IMR-90 (cell line): ENCODE results near the gene SEC16A. TPM values are rescaled to one million over a fixed set of nuclear protein-coding genes. Genes with fewer than 3 reads are reported as not detected.

ENCODE experiments used
- ATAC-seq: fragments of 200-7000 bp; cut with Tn5 transposase; 2 replicates; pipeline ENCODE4 v1.9.1; 2020; ENCODE audit warnings: low read depth, mild to moderate bottlenecking, moderate library complexity
- BruUV-seq: library from RNA; stranded (reverse); fragments of 400-500 nt; replicated peaks from 2 replicates; lab custom pipeline; 2021; lab: Mats Ljungman, UMichigan
- CTCF ChIA-PET: fragments of 300-600 bp; formaldehyde crosslinking; extraction: SDS; loops from one replicate; lab custom pipeline; 2021; ENCODE audit warnings: antibody characterized with exemption; lab: Yijun Ruan, JAX
- POLR2A ChIA-PET: fragments of 300-600 bp; sonication (Branson Sonifier 250); formaldehyde crosslinking; loops from one replicate; lab custom pipeline; 2022; ENCODE audit warnings: antibody characterized with exemption; ENCODE audit not compliant: unreplicated experiment; lab: Charles Lee
- DNase-seq: peaks from one replicate; pipeline ENCODE4 v3.0.0; 2013
- H2AFZ ChIP-seq: replicated peaks from 2 replicates; pipeline ENCODE3; 2013; ENCODE audit warnings: low read length, mild to moderate bottlenecking; ENCODE audit not compliant: poor library complexity
- H2AK5ac ChIP-seq: 2 replicates; pipeline ENCODE4 v1.6.1; 2013; ENCODE audit warnings: low read depth, low read length, inconsistent platforms
- H2AK9ac ChIP-seq: replicated peaks from 2 replicates; pipeline ENCODE3; 2013; ENCODE audit warnings: mild to moderate bottlenecking, low read depth, low read length, moderate library complexity; ENCODE audit not compliant: poor library complexity
- H2BK120ac ChIP-seq: 2 replicates; pipeline ENCODE4 v1.6.1; 2013; ENCODE audit warnings: low read depth, low read length, inconsistent platforms
- H2BK15ac ChIP-seq: 3 replicates; pipeline ENCODE4 v1.6.1; 2013; ENCODE audit warnings: low read depth, low read length, inconsistent platforms
- H2BK20ac ChIP-seq: 2 replicates; pipeline ENCODE4 v1.6.1; 2013; ENCODE audit warnings: low read depth, mild to moderate bottlenecking, inconsistent platforms, low read length, moderate library complexity
- H2BK5ac ChIP-seq: 2 replicates; pipeline ENCODE4 v1.6.1; 2013; ENCODE audit warnings: mild to moderate bottlenecking, low read depth, low read length, inconsistent platforms; ENCODE audit not compliant: poor library complexity, severe bottlenecking
- H3K14ac ChIP-seq: replicated peaks from 2 replicates; pipeline ENCODE4 v1.6.1; 2013; ENCODE audit warnings: low read depth, low read length, inconsistent platforms
- H3K18ac ChIP-seq: 2 replicates; pipeline ENCODE4 v1.6.1; 2013; ENCODE audit warnings: low read depth, low read length, control low read depth
- H3K23ac ChIP-seq: 2 replicates; pipeline ENCODE4 v1.6.1; 2013; ENCODE audit warnings: low read depth, low read length, inconsistent platforms
- H3K27ac ChIP-seq: 2 replicates; pipeline ENCODE4 v1.5.1; 2013; ENCODE audit warnings: mild to moderate bottlenecking, control low read depth, low read length; ENCODE audit not compliant: insufficient read depth
- H3K27me3 ChIP-seq: 2 replicates; pipeline ENCODE4 v1.6.1; 2013; ENCODE audit warnings: low read length; ENCODE audit not compliant: control insufficient read depth, insufficient read depth
- H3K36me3 ChIP-seq: 2 replicates; pipeline ENCODE4 v1.6.1; 2013; ENCODE audit warnings: low read length, mixed read lengths; ENCODE audit not compliant: control insufficient read depth, insufficient read depth
- H3K4ac ChIP-seq: 2 replicates; pipeline ENCODE4 v1.6.1; 2013; ENCODE audit warnings: low read depth, low read length, inconsistent platforms
- H3K4me1 ChIP-seq: 2 replicates; pipeline ENCODE4 v1.6.1; 2013; ENCODE audit warnings: low read length, mixed read lengths; ENCODE audit not compliant: control insufficient read depth, insufficient read depth
- H3K4me2 ChIP-seq: 2 replicates; pipeline ENCODE4 v1.6.1; 2013; ENCODE audit warnings: low read depth, mild to moderate bottlenecking, control low read depth, low read length, moderate library complexity
- H3K4me3 ChIP-seq: 2 replicates; pipeline ENCODE4 v1.5.1; 2013; ENCODE audit warnings: low read depth, mild to moderate bottlenecking, control low read depth, low read length, moderate library complexity; ENCODE audit not compliant: insufficient read depth
- H3K56ac ChIP-seq: 2 replicates; pipeline ENCODE4 v1.6.1; 2013; ENCODE audit warnings: low read length, inconsistent platforms; ENCODE audit not compliant: insufficient read depth; ENCODE audit errors: extremely low read depth
- H3K79me1 ChIP-seq, 2 experiments: 2 replicates each; pipeline ENCODE4 v1.6.1; 2013; ENCODE audit warnings: low read length in 2 of 2, inconsistent platforms in 1 of 2, low read depth in 1 of 2
- H3K9ac ChIP-seq: 2 replicates; pipeline ENCODE4 v1.6.1; 2013; ENCODE audit warnings: low read depth, low read length, control low read depth
- H3K9me1 ChIP-seq: 2 replicates; pipeline ENCODE4 v1.6.1; 2013; ENCODE audit warnings: low read length, inconsistent platforms; ENCODE audit not compliant: insufficient read depth
- H3K9me3 ChIP-seq: 2 replicates; pipeline ENCODE4 v1.6.1; 2013; ENCODE audit warnings: low read length; ENCODE audit not compliant: control insufficient read depth, insufficient read depth
- H4K20me1 ChIP-seq: 2 replicates; pipeline ENCODE4 v1.6.1; 2013; ENCODE audit warnings: low read length, inconsistent platforms; ENCODE audit not compliant: insufficient read depth
- H4K5ac ChIP-seq: 2 replicates; pipeline ENCODE4 v1.6.1; 2013; ENCODE audit warnings: mild to moderate bottlenecking, low read depth, low read length, control low read depth
- H4K8ac ChIP-seq, 2 experiments: 2 replicates each; pipeline ENCODE4 v1.6.1; 2013; ENCODE audit warnings: low read depth in 2 of 2, low read length in 2 of 2, control low read depth in 1 of 2, inconsistent platforms in 1 of 2
- H4K91ac ChIP-seq: 2 replicates; pipeline ENCODE4 v1.6.1; 2013; ENCODE audit warnings: low read depth, low read length, inconsistent platforms; ENCODE audit not compliant: insufficient read depth
- CEBPB ChIP-seq: IDR thresholded peaks from 2 replicates; pipeline ENCODE4 v1.6.1; 2012; ENCODE audit warnings: low read depth, low read length, improper control_type of control experiment
- NFE2L2 ChIP-seq: fragments of 150-350 bp; IDR thresholded peaks from 2 replicates; pipeline ENCODE4 v1.6.1; 2016; ENCODE audit warnings: low read depth, mild to moderate bottlenecking, low read length
- WGBS, 2 experiments: methylation state at CpG; one replicate each; pipeline versions ENCODE4 v1.1.5 to v1.1.7; 2013; ENCODE audit warnings: missing lambda C conversion rate in 2 of 2; ENCODE audit not compliant: insufficient read length in 1 of 2; ENCODE audit errors: extremely low coverage in 2 of 2; 5-methylcytosine and 5-hydroxymethylcytosine counted together
- dilution Hi-C: fragments of 300-500 bp; cut with HindIII; formaldehyde crosslinking; loops from one replicate; pipeline ENCODE4 v1.14.3; 2018; ENCODE audit warnings: low sequenced_read_pairs; ENCODE audit not compliant: unreplicated experiment
- in situ Hi-C: fragments of 300-500 bp; cut with MboI; formaldehyde crosslinking; loops from 3 replicates; pipeline ENCODE4 v1.14.3; 2019; ENCODE audit warnings: low sequenced_read_pairs, inconsistent platforms, mixed read lengths
- intact Hi-C: fragments of 100-400 bp; cut with micrococcal nuclease; formaldehyde crosslinking; loops from 2 replicates; pipeline ENCODE4 v1.10.0; 2022
- polyA plus RNA-seq, 3 experiments: library from polyadenylated mRNA; depleted of rRNA; stranded (reverse); fragments of >200 nt; gene quantifications; 2 replicates each; pipeline ENCODE4 v1.2.3, GENCODE V29; 2012; ENCODE audit warnings: low replicate concordance in 1 of 3
- total RNA-seq: library from RNA; depleted of rRNA; stranded (reverse); fragments of >200 nt; gene quantifications from 2 replicates; pipeline ENCODE4 v1.2.3, GENCODE V29; 2012

The SEC16A gene
- total and polyA plus RNA-seq, 2 of the 4 experiments (the other 2 are of a cell fraction), result 12.2 to 48.1 TPM

- ATAC-seq, result no peak; the same call in 1 of the 2 replicates
These were observed 10.9 kb downstream of the SEC16A start for GRCh38 chr9:136471802-136472487.

More at GRCh38 chr9:136471802-136472487, 10.9 kb downstream of the SEC16A start:
- H2BK15ac ChIP-seq, result no peak overlapping the region
- H4K8ac ChIP-seq, result no peak overlapping the region
- intact Hi-C loops, result no loop called here
- no peak for DNase-seq
- H3K18ac ChIP-seq, result no peak overlapping the region
- no peak overlapping the region for H2BK5ac ChIP-seq
- no peaks in the 10 kb centered on the region for H3K9me1 ChIP-seq
- no peak overlapping the region for H4K5ac ChIP-seq
- in situ Hi-C loops, result no loop called here
- H3K56ac ChIP-seq, result no peak overlapping the region
- H3K14ac ChIP-seq, result no peak overlapping the region
- H3K79me1 ChIP-seq, result peaks cover 34 to 86% of the 10 kb centered on the region in 2 experiments
- H3K4me1 ChIP-seq, result no peaks in the 10 kb centered on the region
- no peak overlapping the region for H3K4me3 ChIP-seq
- H3K9ac ChIP-seq, result no peak overlapping the region
- no peak overlapping the region for H3K4ac ChIP-seq
- no peak overlapping the region for H2BK20ac ChIP-seq
- BruUV-seq, result no TSS peak
- CTCF ChIA-PET, result interaction anchor here (0.5 kb wide), 1 partner anchor 10 kb away, joined by 4 read pairs; no protein-coding TSS in a partner anchor
- no peak for TF ChIP-seq CEBPB
- no peak for TF ChIP-seq NFE2L2
- no peaks in the 10 kb centered on the region for H3K9me3 ChIP-seq
- no peak overlapping the region for H2BK120ac ChIP-seq
- POLR2A ChIA-PET, result no interaction called here
- no peak overlapping the region for H2AK9ac ChIP-seq
- H2AFZ ChIP-seq, result no peak overlapping the region
- no peaks in the 10 kb centered on the region for H3K27me3 ChIP-seq
- H4K20me1 ChIP-seq, result peaks cover 90% of the 10 kb centered on the region
- H4K91ac ChIP-seq, result no peak overlapping the region
- no peak overlapping the region for H3K23ac ChIP-seq
- H3K4me2 ChIP-seq, result no peak overlapping the region
- peaks cover 91% of the 10 kb centered on the region for H3K36me3 ChIP-seq
- no peak overlapping the region for H3K27ac ChIP-seq
- no peak overlapping the region for H2AK5ac ChIP-seq
- WGBS, 2 experiments, result 95% methylated on average over 11 of the region's 19 CpGs; no CpG with 5 or more reads in 1 of the 2 experiments
- dilution Hi-C loops, result no loop called here
